ENCODE data around the gene CNGA3.

GRCh38 chr2:98422449-98422848 is 76.2 kb downstream of the CNGA3 start:
- TF ChIP-seq CTCF (conservative IDR thresholded peaks at IDR 0.05; ENCODE audit: low read length) (no peak), EZH2phosphoT487 (IDR thresholded peaks at IDR 0.05; ENCODE audit: borderline replicate concordance) (no peak)
